Measurements from ENCODE around the gene GPX5. TPM values are rescaled to one million over a fixed set of nuclear protein-coding genes. Genes with fewer than 3 reads are reported as not detected.

Gene GPX5
- total and polyA plus RNA-seq, 10 of the 15 experiments (the other 5 are each of a cell fraction or from before 2014, with no cell fraction given), result not detected

GRCh38 chr6:28553384-28553985, 27.8 kb downstream of the GPX5 start:
- POLR2A ChIA-PET, result no interaction called here
- no peak overlapping the region for H2AFZ ChIP-seq (ENCODE audit: control insufficient read depth, low read depth, low read length)
- H3K27ac ChIP-seq (ENCODE audit: control insufficient read depth, insufficient read depth), result no peak overlapping the region
- H4K20me1 ChIP-seq (ENCODE audit: control insufficient read depth, insufficient read depth), result no peaks in the 10 kb centered on the region
- RAD21 ChIA-PET (ENCODE audit: unreplicated experiment), result no interaction called here
- no peak overlapping the region for H3K4me3 ChIP-seq
- CTCF ChIA-PET, result interaction anchor here (0.6 kb wide), 1 partner anchor 575 kb away, joined by 3 read pairs; no protein-coding TSS in a partner anchor
- ATAC-seq, result no peak
- no peaks in the 10 kb centered on the region for H3K36me3 ChIP-seq (ENCODE audit: control insufficient read depth in 2 of 2, insufficient read depth in 2 of 2, low read length in 1 of 2)
- no peak for DNase-seq (ENCODE audit: low read depth, low spot score)
- no TSS peak for BruUV-seq (replicated peaks)
- FAIRE-seq, result no peak
- H3K9me3 ChIP-seq (replicated peaks; ENCODE audit: control insufficient read depth, insufficient read depth, low read length), result no peaks in the 10 kb centered on the region
- H3K27me3 ChIP-seq (replicated peaks in 1 of 2; ENCODE audit: control insufficient read depth in 2 of 2, insufficient read depth in 2 of 2, low read length in 1 of 2), result peaks cover 0 to 2% of the 10 kb centered on the region in 2 experiments; a peak in 2 of 4 replicates
- intact Hi-C loops (cut with micrococcal nuclease; ENCODE audit: unreplicated experiment), result no loop called here
- no peaks in the 10 kb centered on the region for H3K79me2 ChIP-seq (ENCODE audit: control insufficient read depth, insufficient read depth, low read length)
- SMC1A ChIA-PET (ENCODE audit: uncharacterized antibody, unreplicated experiment), result interaction anchor here (1.5 to 1.6 kb wide), 2 partner anchors 30 to 31 kb away, joined by 3 to 4 read pairs; no protein-coding TSS in a partner anchor
- 23% methylated on average over 8 of the region's 8 CpGs for WGBS (ENCODE audit: insufficient coverage, insufficient replicate concordance, low lambda C conversion rate, missing lambda C conversion rate)
- in situ Hi-C loops (cut with MboI), result no loop called here
- H3K4me1 ChIP-seq (ENCODE audit: control insufficient read depth, insufficient read depth, low read length), result no peaks in the 10 kb centered on the region
- H3K9ac ChIP-seq (ENCODE audit: control insufficient read depth, insufficient read depth, low read length), result no peak overlapping the region
- no peak overlapping the region for H3K4me2 ChIP-seq (ENCODE audit: control insufficient read depth, insufficient read depth)
- TF ChIP-seq POLR2AphosphoS5 (IDR thresholded peaks at IDR 0.05; ENCODE audit: low read length) (no peak), ASH2L (IDR thresholded peaks at IDR 0.05; ENCODE audit: borderline replicate concordance, low read depth) (no peak), FOXK2 (IDR thresholded peaks at IDR 0.05) (no peak), SMAD5 (IDR thresholded peaks at IDR 0.05; ENCODE audit: low read depth) (no peak), RCOR1 (conservative IDR thresholded peaks at IDR 0.05; ENCODE audit: low read depth, low read length) (no peak), CUX1 (IDR thresholded peaks at IDR 0.05; ENCODE audit: insufficient replicate concordance, low read depth, low read length) (no peak), TCF7 (IDR thresholded peaks at IDR 0.05; ENCODE audit: borderline replicate concordance) (no peak), PAX5 (IDR thresholded peaks at IDR 0.05; ENCODE audit: borderline replicate concordance, low read depth, low read length) (no peak), YBX1 (IDR thresholded peaks at IDR 0.05) (no peak), ZNF24 (IDR thresholded peaks at IDR 0.05) (no peak), BCLAF1 (IDR thresholded peaks at IDR 0.05) (no peak), SIN3A (IDR thresholded peaks at IDR 0.05; ENCODE audit: low read depth, low read length) (no peak), E4F1 (IDR thresholded peaks at IDR 0.05; ENCODE audit: borderline replicate concordance, partially characterized antibody) (no peak), CHD1 (IDR thresholded peaks at IDR 0.05; ENCODE audit: low read depth, low read length) (no peak), SUZ12 (IDR thresholded peaks at IDR 0.05; ENCODE audit: unreplicated experiment) (no peak)
